Nephron (organoid): ENCODE measurements around the gene GBA2.

Source experiments
- H3K27ac Mint-ChIP-seq, 3 experiments: 2 replicates each; pipeline ENCODE4 v1.8.0; 2020; ENCODE audit warnings: mixed read lengths in 3 of 3, mild to moderate bottlenecking in 2 of 3, moderate library complexity in 1 of 3
- H3K27me3 Mint-ChIP-seq: 2 replicates; pipeline ENCODE4 v1.8.0; 2021; ENCODE audit warnings: low read depth, mild to moderate bottlenecking, moderate library complexity, mixed read lengths
- H3K36me3 Mint-ChIP-seq: 2 replicates; pipeline ENCODE4 v1.8.0; 2020; ENCODE audit warnings: low read depth, mixed read lengths
- H3K4me1 Mint-ChIP-seq: 2 replicates; pipeline ENCODE4 v1.8.0; 2020; ENCODE audit warnings: mixed read lengths
- H3K4me3 Mint-ChIP-seq, 3 experiments: 2 replicates each; pipeline ENCODE4 v1.8.0; 2020; ENCODE audit warnings: mild to moderate bottlenecking in 3 of 3, mixed read lengths in 3 of 3, moderate library complexity in 2 of 3
- H3K9me3 Mint-ChIP-seq: 2 replicates; pipeline ENCODE4 v1.8.0; 2020; ENCODE audit warnings: mixed read lengths
- TF ChIP-seq, protein P1 (sequence below), 3 experiments: fragments of 200-600 bp; sonication (generic); IDR thresholded peaks; one replicate each; pipeline ENCODE4 v1.5.0; 2021; ENCODE audit warnings: antibody characterized with exemption in 3 of 3; ENCODE audit not compliant: unreplicated experiment in 3 of 3

Gene GBA2

DNA sequence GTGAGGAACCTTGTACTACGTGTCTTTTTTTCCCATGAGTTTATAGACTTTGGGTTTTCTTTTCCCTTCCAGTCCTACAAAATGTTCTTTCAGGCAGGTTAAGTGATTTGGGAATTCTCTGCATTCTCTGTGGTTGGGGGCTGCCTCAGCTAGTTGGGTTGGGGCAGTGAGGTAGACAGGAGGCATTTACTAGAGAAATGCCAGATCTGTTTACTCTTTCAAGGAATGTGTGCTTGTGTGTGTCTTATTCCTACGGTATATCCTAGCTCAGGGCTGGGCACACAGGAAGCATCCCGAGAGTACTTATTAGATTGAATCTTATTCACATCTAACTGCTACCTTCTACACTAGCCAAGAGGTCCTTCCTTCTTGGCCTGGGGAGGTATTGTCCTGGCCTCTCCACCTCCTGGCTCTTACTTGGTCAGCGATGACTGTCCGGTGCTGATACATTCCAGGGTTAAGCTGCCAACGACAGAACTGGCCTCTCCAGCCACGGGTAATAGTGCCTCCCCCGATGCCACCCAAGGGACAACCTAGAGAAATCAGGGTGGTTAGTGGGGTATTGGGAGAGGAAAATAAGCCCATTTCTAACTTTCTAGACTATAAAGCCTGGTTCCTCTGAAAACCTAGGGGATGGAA is 5.0 kb downstream of the GBA2 start:
- TF ChIP-seq, protein P1, sequence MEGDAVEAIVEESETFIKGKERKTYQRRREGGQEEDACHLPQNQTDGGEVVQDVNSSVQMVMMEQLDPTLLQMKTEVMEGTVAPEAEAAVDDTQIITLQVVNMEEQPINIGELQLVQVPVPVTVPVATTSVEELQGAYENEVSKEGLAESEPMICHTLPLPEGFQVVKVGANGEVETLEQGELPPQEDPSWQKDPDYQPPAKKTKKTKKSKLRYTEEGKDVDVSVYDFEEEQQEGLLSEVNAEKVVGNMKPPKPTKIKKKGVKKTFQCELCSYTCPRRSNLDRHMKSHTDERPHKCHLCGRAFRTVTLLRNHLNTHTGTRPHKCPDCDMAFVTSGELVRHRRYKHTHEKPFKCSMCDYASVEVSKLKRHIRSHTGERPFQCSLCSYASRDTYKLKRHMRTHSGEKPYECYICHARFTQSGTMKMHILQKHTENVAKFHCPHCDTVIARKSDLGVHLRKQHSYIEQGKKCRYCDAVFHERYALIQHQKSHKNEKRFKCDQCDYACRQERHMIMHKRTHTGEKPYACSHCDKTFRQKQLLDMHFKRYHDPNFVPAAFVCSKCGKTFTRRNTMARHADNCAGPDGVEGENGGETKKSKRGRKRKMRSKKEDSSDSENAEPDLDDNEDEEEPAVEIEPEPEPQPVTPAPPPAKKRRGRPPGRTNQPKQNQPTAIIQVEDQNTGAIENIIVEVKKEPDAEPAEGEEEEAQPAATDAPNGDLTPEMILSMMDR (IDR thresholded peaks at IDR 0.05; ENCODE audit: unreplicated experiment in 3 of 3) = no peak
- Mint-ChIP-seq H3K4me1 (peaks cover 34% of the 10 kb centered on the region), H3K27ac (no peak overlapping the region), H3K9me3 (no peaks in the 10 kb centered on the region), H3K4me3 (no peak overlapping the region), H3K27me3 (no peaks in the 10 kb centered on the region), H3K36me3 (peaks cover 59% of the 10 kb centered on the region)

DNA sequence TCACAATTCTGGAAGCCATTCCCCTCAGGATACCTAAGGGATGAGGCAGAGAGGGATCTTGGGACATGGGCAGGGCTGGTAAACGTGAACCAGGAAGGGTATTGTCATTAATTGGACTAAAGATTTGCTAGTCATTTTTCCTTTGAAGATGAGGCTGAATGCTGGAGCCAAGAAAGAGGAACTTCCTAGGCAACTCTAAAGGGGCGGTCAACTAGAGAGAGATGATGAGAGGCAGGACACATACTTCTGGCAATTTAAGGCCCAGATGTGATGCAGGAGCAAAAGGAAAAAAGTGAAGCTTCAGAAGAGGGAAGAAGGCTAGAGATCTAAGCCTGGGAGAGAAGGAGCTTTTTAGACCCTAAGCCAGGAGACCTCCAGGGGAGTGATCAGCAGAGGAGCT is 5.6 kb downstream of the GBA2 start:
- Mint-ChIP-seq H3K27ac (peak overlapping the region in 1 of 3 experiments; percentile 40), H3K4me1 (peaks cover 34% of the 10 kb centered on the region), H3K27me3 (no peaks in the 10 kb centered on the region), H3K36me3 (peaks cover 64% of the 10 kb centered on the region), H3K9me3 (no peaks in the 10 kb centered on the region), H3K4me3 (peak overlapping the region in 2 of 3 experiments; percentile 28 to 56)
- TF ChIP-seq, protein P1 (IDR thresholded peaks at IDR 0.05; ENCODE audit: unreplicated experiment in 3 of 3) = no peak

DNA sequence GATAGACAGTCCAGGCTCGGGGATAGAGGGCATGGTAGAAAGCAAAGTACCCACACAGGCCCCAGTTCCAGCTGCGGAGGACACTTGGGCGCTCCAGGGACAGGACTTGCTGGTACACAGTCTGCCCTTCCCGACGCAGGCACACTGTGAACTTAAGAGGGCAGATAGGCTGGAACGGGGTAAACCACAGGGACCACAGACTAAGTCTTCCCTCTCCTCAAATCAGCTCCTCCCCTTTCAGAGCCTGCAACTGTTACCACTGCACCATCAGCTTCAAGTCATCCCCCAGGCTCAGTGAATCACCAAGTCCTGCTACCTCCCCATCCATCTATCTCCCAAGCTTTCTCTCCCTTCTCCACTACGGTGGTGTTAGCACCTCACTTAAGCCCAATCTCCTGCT is 7.3 kb downstream of the GBA2 start:
- H3K4me3 Mint-ChIP-seq = no peak overlapping the region
- H3K9me3 Mint-ChIP-seq = no peaks in the 10 kb centered on the region
- TF ChIP-seq, protein P1 (IDR thresholded peaks at IDR 0.05; ENCODE audit: unreplicated experiment in 3 of 3) = no peak
- H3K27ac Mint-ChIP-seq = no peak overlapping the region
- peaks cover 70% of the 10 kb centered on the region for H3K36me3 Mint-ChIP-seq
- H3K4me1 Mint-ChIP-seq = peaks cover 19% of the 10 kb centered on the region
- H3K27me3 Mint-ChIP-seq = no peaks in the 10 kb centered on the region

DNA sequence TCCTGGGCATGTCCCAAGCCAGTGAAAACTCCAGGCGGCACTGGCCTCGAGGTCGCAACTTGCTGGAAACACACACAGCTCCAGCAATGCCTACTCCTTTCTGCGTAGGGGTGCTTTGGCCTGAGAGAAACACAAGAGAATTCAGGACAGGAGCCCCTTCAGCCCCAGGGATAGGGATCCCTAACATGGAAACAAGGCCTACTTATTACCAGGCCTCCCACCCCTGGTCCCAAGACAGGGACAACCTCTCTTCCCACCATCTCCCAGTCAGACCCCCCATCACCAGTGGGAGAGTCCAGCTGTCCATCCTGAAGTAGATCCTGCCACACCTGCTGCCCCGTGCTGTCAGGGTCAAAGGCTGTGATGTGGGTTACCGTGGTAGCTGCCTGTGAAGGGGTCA is 8.8 kb downstream of the GBA2 start:
- Mint-ChIP-seq H3K36me3 (peaks cover 71% of the 10 kb centered on the region), H3K27ac (no peak overlapping the region), H3K9me3 (no peaks in the 10 kb centered on the region), H3K4me3 (no peak overlapping the region), H3K4me1 (peaks cover 5% of the 10 kb centered on the region), H3K27me3 (no peaks in the 10 kb centered on the region)
- TF ChIP-seq, protein P1 (IDR thresholded peaks at IDR 0.05; ENCODE audit: unreplicated experiment in 3 of 3) = no peak

DNA sequence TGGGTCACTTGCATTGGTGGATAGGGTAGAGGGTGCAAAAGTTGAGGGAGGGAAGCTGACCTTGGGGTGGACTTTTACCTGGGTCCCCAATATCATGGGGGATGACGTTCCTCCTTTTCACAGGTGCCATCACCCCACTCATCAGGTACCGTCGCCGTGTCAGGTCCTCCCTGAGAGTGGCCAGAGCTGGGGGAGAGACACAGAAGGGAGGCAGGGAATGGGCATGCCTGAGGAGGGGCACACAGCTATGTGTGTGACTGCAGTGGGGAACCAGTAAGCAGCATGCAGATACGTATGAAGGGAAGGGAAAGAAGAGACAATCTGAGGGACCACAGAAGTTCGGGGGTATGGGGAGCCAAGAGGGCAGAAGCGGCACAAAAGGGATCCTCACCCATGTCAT is 10.1 kb downstream of the GBA2 start:
- Mint-ChIP-seq H3K4me1 (peaks cover 5% of the 10 kb centered on the region), H3K27me3 (no peaks in the 10 kb centered on the region), H3K27ac (no peak overlapping the region), H3K4me3 (no peak overlapping the region), H3K9me3 (no peaks in the 10 kb centered on the region), H3K36me3 (peaks cover 69% of the 10 kb centered on the region)
- TF ChIP-seq, protein P1 (IDR thresholded peaks at IDR 0.05; ENCODE audit: unreplicated experiment in 3 of 3) = no peak

DNA sequence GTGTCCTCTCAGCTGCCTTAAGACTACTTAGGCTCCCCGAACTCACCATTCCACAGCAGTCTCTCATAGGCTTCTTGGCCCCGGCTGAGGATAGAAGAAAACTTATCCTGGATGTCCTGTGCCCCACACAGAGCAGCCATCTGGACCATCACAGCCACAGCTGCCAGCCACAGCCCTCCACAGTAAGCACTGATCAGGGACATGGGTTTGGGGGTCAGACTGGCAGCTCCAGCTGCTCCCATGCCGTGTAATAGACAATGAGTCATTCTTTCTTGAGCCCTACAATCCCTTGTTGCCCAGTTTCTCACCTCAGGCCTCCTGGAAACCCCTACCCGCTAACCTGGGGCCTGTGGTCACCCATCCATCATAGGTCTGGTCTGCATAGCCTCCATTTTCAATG is 10.8 kb downstream of the GBA2 start:
- Mint-ChIP-seq H3K4me1 (peaks cover 4% of the 10 kb centered on the region), H3K27me3 (no peaks in the 10 kb centered on the region), H3K27ac (no peak overlapping the region), H3K36me3 (peaks cover 66% of the 10 kb centered on the region), H3K9me3 (no peaks in the 10 kb centered on the region), H3K4me3 (no peak overlapping the region)
- TF ChIP-seq, protein P1 (IDR thresholded peaks at IDR 0.05; ENCODE audit: unreplicated experiment in 3 of 3) = no peak
